Adrenal gland (tissue), 19 donors: ENCODE results near the gene CCDC78. TPM values are rescaled to one million over a fixed set of nuclear protein-coding genes. Genes with fewer than 3 reads are reported as not detected.
A peak's percentile ranks its signal among the peaks of the same experiment; 100 is the strongest.

Experiments
- DNase-seq, 7 donors: peaks; one replicate each; pipeline ENCODE4 v3.0.0-alpha.2; 2019 to 2020
- H3K27ac ChIP-seq, 5 donors: fragments of 200-600 bp; sonication (generic) in 4 of 5; 1 replicate in 3 of 5; 2 replicates in 2 of 5; pipeline versions ENCODE4 v1.5.1 to v1.8.0; 2016 to 2020; ENCODE audit warnings: mild to moderate bottlenecking in 1 of 5
- H3K27me3 ChIP-seq: fragments of 200-600 bp; 2 replicates; pipeline ENCODE4 v1.8.0; 2021
- H3K36me3 ChIP-seq, 2 donors: fragments of 200-600 bp; replicated peaks in 1 of 2; 1 replicate in 1 of 2; 2 replicates in 1 of 2; pipeline versions ENCODE4 v1.5.1 to v1.8.0; 2018 to 2022
- H3K4me1 ChIP-seq, 2 donors: fragments of 200-600 bp; replicated peaks in 1 of 2; 1 replicate in 1 of 2; 2 replicates in 1 of 2; pipeline versions ENCODE4 v1.5.1 to v1.8.0; 2018 to 2021
- H3K4me3 ChIP-seq, 4 donors: fragments of 200-600 bp; sonication (generic) in 3 of 4; one replicate each; pipeline ENCODE4 v1.5.1; 2016 to 2018
- H3K9me3 ChIP-seq, 3 donors: fragments of 200-600 bp; sonication (generic) in 1 of 3; replicated peaks in 1 of 3; 1 replicate in 2 of 3; 2 replicates in 1 of 3; pipeline versions ENCODE4 v1.5.1 to v1.8.0; 2016 to 2021
- CTCF ChIP-seq, 6 experiments: fragments of 450-650 bp in 4 of 6; fragments of 200-600 bp in 2 of 6; sonication (generic) in 1 of 6; IDR thresholded peaks; 1 replicate in 5 of 6; 2 replicates in 1 of 6; pipeline versions ENCODE4 v1.5.1 to v1.8.0; 2016 to 2021; ENCODE audit warnings: antibody characterized with exemption in 6 of 6, mild to moderate bottlenecking in 2 of 6, moderate library complexity in 1 of 6
- POLR2A ChIP-seq, 2 donors: fragments of 450-650 bp; IDR thresholded peaks; one replicate each; pipeline ENCODE4 v1.6.1; 2017; ENCODE audit warnings: antibody characterized with exemption in 2 of 2, mild to moderate bottlenecking in 2 of 2, moderate library complexity in 1 of 2
- WGBS, 4 donors: extraction: QIAGEN DNeasy Blood & Tissue Kit in 2 of 4; methylation state at CpG; one replicate each; pipeline versions ENCODE4 v1.1.5 to v1.1.7; 2013 to 2017; 5-methylcytosine and 5-hydroxymethylcytosine counted together
- intact Hi-C, 2 donors: fragments of 100-400 bp; cut with DNase I; formaldehyde crosslinking; loops; one replicate each; pipeline versions ENCODE4 v1.14.1 to v1.15.0; 2022 to 2023
- long read RNA-seq, 10 donors: library from polyadenylated mRNA in 3 of 10; unstranded in 2 of 10; stranded (forward) in 1 of 10; transcript quantifications; one replicate each; pipeline ENCODE4 v2.0.0 and lab custom pipeline, GENCODE V29; 2021 to 2026
- polyA plus RNA-seq, 3 donors: library from polyadenylated mRNA; stranded (reverse); fragments of 200-250 nt in 2 of 3; fragments of 350-450 nt in 1 of 3; fragmentation: Illumina TruSeq in 1 of 3; extraction: RNeasy Lipid Tissue Mini Kit (QIAGEN cat#74804) in 1 of 3; gene quantifications; one replicate each; pipeline ENCODE4 v1.2.3, GENCODE V29; 2013 to 2014
- total RNA-seq, 9 donors: library from RNA; depleted of rRNA in 4 of 9; stranded (reverse); fragments of >200 nt in 4 of 9; fragments of 120-200 nt in 1 of 9; fragmentation: NEBNext Ultra II Directional in 1 of 9; extraction: Animal tissue kit (Norgen Biotek cat#: 25700) in 1 of 9; gene quantifications; one replicate each; pipeline versions ENCODE4 v1.1.0 to v1.2.4, GENCODE V29; 2013 to 2023
- donor health status: healthy with polysubstance abuse.
- donor health status: Bipolar disorder and iron deficiency.
- donor health status: DM: yes; HTN: yes; CAD: no.
- donor health status: DM: no; HTN: no; CAD: no.
- donor health status: DM: no; HTN: no; CAD: no.
- donor health status: DM: yes; HTN: yes; CAD: no.

Gene CCDC78
- total RNA-seq, result 1 to 10 TPM in 2 of 9 donors, under 1 TPM in 5, not detected in 2; 0.17 to 1.9 (median 0.84) TPM
- 10 to 100 TPM in 1 of 3 donors, 1 to 10 TPM in 1, under 1 TPM in 1; 0.64 to 49.9 (median 7.7) TPM for polyA plus RNA-seq
- long read RNA-seq, donor 1, result 0 reads
- long read RNA-seq, donor 2, result 0 reads
- long read RNA-seq, donor 3, result 0 reads
- long read RNA-seq, donor 4, result 0 reads
- long read RNA-seq, donor 5, result 0 reads
- long read RNA-seq, donor 6, partial matches to known transcripts, result 0 of 1 reads
- long read RNA-seq, donor 6, other reads (novel, unspliced or antisense), result 1 of 1 reads
- long read RNA-seq, donor 7, result 0 reads
- long read RNA-seq, donor 8, result 0 reads
- long read RNA-seq, donor 9, result 0 reads
- long read RNA-seq, donor 10, result 0 reads

GRCh38 chr16:726438-727290 is at the start of gene CCDC78, which contains the start of gene HAGHL:
Gene CCDC78 (minus strand): TSS chr16:726443. CDS start chr16:726367, 76 bp downstream.
Gene HAGHL (plus strand): TSS chr16:727106. CDS start chr16:727510, 404 bp downstream.
- Histone ChIP-seq H3K4me1 (peaks cover 21 to 22% of the 10 kb centered on the region in 2 donors), H3K36me3 (peaks cover 0 to 3% of the 10 kb centered on the region in 2 donors), H3K27ac (peak within 1 kb of the TSS in 2 of 5 donors; percentile 22 to 65), H3K9me3 (no peaks in the 10 kb centered on the region), H3K27me3 (no peaks in the 10 kb centered on the region), H3K4me3 (peak within 1 kb of the TSS in 2 of 4 donors; percentile 22 to 64)
- TF ChIP-seq POLR2A (IDR thresholded peaks at IDR 0.05), result no peak
- TF ChIP-seq CTCF (IDR thresholded peaks at IDR 0.05), result no peak
- intact Hi-C loops, result no loop called here
- DNase-seq, result peak in 3 of 7 donors; percentile 53 to 74 (median 70)
- WGBS, 4 donors, result 1 to 4% (median 2%) methylated on average over 20 to 88 of the region's 88 CpGs

DNA sequence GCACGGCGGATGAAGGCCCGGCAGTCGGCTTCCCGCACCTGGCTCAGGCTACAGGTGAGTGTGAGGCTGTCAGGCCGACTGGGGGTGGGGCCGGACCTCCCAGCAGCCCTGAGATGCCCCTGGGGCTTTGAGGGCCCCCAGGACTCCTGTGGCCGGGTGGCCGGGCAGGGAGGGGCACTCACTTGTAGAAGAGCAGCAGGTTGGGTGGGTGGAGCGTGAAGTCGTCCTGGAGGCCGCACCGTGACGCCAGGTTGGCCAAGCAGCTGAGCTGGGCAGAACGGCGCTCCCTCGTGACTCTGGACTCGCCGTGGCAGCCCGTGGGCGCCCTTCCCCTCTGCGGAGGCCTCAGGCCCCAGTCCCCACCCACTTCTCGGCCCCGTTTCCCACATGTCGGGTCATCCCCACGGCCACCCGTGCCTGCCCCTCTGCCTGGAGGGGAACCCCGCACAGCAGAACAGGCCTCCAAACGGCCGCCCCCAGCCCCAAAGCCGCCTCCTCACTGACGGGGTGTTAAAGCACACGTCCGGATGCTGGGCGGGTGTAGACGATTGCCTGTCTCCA is 49.1 kb upstream of the CCDC78 start:
- no peak overlapping the region for H3K27ac ChIP-seq
- H3K4me3 ChIP-seq, result no peak overlapping the region
- TF ChIP-seq POLR2A (IDR thresholded peaks at IDR 0.05), result no peak
- no peak for TF ChIP-seq CTCF (IDR thresholded peaks at IDR 0.05)
- H3K9me3 ChIP-seq, result no peaks in the 10 kb centered on the region
- H3K36me3 ChIP-seq, result no peaks in the 10 kb centered on the region
- no peaks in the 10 kb centered on the region for H3K4me1 ChIP-seq
- 74 to 85% (median 76%) methylated on average over 9 to 36 of the region's 36 CpGs for WGBS, 4 donors
- intact Hi-C loops, result no loop called here
- DNase-seq, result no peak
- peaks cover 4% of the 10 kb centered on the region for H3K27me3 ChIP-seq

DNA sequence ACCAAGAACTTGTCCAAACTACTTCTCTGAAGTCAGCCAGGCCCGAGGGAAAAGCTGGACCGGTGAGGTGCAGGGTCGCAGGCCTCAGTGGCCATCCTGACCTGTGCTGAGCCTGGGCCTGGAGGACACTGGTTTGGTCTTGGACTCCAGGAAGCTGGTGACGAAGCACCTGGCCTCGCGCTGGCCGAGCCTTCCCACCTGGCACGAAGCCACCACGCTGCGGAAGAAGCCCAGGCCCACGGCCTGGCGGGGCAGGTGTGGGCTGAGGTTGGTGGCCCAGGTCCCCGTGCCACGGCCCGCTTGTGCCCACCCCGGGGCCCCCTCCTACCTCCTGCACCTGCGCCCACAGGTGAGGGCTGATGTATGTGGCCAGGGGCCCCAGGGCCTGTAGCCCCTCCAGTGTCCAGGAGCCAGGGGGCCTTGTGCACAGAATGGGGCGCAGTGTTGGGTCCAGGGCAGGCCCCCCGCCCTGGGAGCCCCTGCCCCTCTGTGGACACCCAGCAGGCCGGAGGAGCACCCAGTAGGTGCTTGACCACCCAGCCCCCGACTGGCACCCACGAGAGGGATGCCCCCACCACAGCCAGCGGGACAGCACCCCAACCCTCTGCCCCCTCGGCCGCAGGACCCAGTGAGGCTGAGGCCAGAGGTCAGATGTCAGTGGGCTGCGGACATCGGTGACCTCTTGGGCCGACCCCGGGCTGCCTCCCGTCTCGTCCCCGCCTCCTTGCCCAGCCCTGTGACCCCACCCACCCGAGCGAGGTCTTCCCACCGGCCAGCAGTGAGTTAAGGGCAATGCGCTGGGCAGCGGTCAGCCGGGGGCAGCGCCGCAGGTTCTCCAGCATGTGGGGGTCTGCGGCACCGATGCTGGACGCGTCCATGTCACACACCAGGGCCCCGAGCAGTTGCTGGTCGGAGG is 48.1 kb upstream of the CCDC78 start:
- peaks cover 4% of the 10 kb centered on the region for H3K27me3 ChIP-seq
- H3K4me1 ChIP-seq, result no peaks in the 10 kb centered on the region
- DNase-seq, result no peak
- no peaks in the 10 kb centered on the region for H3K36me3 ChIP-seq
- intact Hi-C loops, result no loop called here
- TF ChIP-seq POLR2A (IDR thresholded peaks at IDR 0.05), result no peak
- no peak overlapping the region for H3K4me3 ChIP-seq
- WGBS, 4 donors, result 71 to 80% (median 79%) methylated on average over 2 to 46 of the region's 46 CpGs
- no peak overlapping the region for H3K27ac ChIP-seq
- no peaks in the 10 kb centered on the region for H3K9me3 ChIP-seq

DNA sequence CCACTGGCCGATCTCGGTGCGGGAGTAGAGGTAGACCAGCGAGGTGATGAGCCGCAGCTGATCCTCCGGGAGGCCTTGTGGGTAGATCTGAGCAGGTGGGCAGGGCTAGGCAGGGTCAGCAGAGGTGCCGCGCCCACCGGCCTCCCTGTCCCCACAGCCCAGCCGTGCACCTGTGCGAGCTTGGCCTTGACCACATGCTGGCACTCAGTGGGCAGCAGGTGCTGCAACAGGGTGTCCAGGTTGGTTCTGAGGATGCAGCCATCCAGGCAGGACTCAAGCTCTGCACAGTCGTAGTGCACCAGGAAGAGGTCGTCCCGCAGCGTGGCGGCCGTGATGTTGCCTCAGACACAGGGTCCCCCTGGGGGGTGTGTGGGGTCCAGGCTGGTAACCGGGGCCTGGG is 46.7 kb upstream of the CCDC78 start:
- 82 to 95% (median 87%) methylated on average over 6 to 18 of the region's 18 CpGs for WGBS, 4 donors
- H3K27me3 ChIP-seq, result no peaks in the 10 kb centered on the region

More for the DNA sequence above, 46.7 kb upstream of the CCDC78 start:
- H3K36me3 ChIP-seq, result no peaks in the 10 kb centered on the region
- TF ChIP-seq CTCF (IDR thresholded peaks at IDR 0.05) (no peak), POLR2A (IDR thresholded peaks at IDR 0.05) (no peak)
- no peaks in the 10 kb centered on the region for H3K4me1 ChIP-seq
- intact Hi-C loops, result no loop called here
- no peak for DNase-seq
- H3K9me3 ChIP-seq, result no peaks in the 10 kb centered on the region
- no peak overlapping the region for H3K4me3 ChIP-seq
- H3K27ac ChIP-seq, result no peak overlapping the region
